DMS79 treated with DMSO at 0.1 percent for 48 hours (cell line): Measurements from ENCODE around the gene GABRR1.
"Not testable (repeated sequence)": the region's sequence is repeated elsewhere in the genome, so short reads cannot be mapped to it uniquely, and the experiment has no call there.

ENCODE experiments used
- DNase-seq: peaks from one replicate; lab custom pipeline; 2025; lab: John Stamatoyannopoulos, UW

Gene GABRR1

DNA sequence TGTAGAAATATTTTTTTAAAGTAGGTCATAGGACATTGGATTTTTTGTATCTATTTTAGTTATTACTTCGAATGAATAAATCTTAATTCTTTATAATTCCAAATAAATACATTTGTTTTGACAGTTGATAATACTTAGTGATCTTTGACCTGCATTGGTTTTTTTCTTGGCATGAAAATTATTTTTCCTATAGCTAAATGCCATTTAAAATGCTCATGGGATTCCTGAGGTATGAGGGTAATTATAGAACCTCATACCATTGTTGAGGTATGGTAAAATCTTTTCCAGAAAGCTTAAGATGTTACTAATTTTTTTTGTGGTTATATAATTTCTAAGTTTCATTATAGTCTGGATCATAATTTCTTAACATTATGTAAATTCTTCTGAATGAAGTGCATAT is 63.0 kb downstream of the GABRR1 start:
- no peak for DNase-seq

DNA sequence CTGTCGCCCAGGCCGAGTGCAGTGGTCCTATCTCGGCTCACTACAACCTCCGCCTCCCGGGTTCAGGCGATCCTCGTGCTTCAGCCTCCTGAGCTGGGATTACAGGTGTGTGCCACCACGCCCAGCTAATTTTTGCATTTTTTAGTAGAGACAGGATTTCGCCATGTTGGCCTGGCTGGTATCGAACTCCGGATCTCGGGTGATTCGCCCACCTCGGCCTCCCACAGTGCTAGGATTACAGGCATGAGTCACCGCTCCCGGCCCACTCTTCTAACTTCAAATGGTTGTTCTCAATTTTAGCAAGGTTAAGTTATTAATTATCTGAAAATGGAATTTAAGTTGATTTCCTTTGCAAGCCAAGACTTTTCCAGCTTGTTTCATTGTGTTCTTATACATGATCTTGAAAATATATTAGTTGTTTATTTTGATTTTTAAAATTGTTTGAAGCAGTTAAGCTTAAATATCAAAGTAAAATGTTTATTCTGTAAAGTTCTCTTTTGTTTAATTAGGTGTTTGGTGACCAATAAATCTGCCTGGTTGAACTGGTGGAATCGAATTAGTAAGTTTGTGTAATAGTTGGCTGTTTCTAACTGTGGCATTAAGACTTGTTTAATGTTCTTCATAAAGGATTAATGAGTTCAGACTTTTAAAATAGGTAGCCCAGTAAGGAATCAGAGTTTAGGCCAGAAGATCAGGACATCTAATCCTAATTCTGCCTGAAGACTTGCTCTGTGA is 69.0 kb downstream of the GABRR1 start:
- DNase-seq: no peak

DNA sequence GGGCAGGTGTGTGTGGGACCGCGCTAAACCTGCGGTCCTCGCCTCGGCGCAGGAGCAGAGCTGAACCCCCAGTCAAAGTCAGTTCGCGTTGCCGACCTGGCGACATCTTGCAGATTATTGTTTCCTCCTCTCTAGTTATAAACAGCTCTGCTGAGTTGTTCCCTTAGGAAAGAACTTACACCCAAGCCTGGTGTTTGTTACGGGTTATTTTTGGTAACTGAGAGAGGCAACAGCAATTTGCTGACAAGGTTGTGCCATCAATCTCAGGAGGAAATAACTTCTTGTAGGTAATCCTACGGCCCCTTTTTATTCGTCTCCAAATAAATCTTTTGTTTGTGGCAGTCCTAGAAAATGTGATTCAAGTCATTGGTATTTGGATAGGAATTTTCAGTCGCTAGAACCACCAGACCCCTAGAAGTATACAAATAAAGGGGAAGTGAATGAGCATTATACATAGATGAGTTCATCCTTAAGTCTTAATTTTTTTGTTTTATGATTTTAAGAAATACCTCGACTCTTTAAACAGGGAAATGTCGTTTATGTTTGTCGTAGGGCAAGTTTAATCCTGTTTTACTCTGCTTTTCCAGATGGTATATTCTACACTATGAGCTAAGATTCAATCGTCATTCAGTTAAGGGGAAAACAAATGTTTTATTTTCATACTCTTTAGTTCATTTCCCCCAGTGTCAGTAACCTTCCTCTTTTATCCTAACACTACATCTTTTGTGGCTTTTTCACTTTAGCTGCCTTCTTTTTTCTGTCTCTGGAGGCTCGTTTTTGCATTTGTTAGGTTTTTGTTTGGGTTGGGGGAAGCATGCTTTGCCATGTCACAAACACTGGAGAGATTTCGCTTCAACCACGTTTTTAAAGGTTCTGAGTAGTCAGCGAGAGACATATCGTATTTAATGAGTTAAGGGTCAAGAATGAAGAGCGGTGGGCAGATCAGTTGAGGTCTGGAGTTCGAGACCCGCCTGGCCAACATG is 70.1 kb downstream of the GABRR1 start:
- peak; percentile 61 for DNase-seq

DNA sequence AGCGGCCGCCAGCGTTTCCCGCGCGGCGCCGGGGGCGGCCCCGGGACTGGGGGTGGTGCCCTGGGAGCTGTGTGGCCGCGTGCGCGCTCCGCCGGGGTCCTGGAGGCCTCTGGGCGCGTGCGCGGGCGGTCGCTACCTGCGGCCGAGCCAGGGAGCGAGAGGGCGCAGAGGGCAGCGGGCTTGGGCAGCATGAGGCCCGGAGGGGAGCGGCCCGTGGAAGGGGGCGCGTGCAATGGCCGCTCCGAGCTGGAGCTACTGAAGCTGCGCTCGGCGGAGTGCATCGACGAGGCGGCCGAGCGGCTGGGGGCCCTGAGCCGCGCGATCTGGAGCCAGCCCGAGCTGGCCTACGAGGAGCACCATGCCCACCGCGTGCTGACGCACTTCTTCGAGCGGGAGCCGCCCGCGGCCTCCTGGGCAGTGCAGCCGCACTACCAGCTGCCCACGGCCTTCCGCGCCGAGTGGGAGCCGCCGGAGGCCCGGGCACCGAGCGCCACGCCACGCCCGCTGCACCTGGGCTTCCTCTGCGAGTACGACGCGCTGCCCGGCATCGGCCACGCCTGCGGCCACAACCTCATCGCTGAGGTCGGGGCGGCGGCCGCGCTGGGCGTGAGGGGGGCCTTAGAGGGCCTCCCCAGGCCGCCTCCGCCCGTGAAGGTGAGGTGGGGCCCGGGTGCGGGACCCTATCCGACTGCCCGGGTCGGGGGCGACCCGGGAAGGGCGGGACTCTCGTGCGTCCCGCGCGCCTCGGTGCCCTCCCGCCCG is 71.0 kb downstream of the GABRR1 start, which contains the start of gene PM20D2:
Gene PM20D2, plus strand, starts transcription at position 100 of the 762 bp plus-strand sequence. Its CDS starts 90 bp downstream, at position 190.
- DNase-seq: peak; percentile 83

DNA sequence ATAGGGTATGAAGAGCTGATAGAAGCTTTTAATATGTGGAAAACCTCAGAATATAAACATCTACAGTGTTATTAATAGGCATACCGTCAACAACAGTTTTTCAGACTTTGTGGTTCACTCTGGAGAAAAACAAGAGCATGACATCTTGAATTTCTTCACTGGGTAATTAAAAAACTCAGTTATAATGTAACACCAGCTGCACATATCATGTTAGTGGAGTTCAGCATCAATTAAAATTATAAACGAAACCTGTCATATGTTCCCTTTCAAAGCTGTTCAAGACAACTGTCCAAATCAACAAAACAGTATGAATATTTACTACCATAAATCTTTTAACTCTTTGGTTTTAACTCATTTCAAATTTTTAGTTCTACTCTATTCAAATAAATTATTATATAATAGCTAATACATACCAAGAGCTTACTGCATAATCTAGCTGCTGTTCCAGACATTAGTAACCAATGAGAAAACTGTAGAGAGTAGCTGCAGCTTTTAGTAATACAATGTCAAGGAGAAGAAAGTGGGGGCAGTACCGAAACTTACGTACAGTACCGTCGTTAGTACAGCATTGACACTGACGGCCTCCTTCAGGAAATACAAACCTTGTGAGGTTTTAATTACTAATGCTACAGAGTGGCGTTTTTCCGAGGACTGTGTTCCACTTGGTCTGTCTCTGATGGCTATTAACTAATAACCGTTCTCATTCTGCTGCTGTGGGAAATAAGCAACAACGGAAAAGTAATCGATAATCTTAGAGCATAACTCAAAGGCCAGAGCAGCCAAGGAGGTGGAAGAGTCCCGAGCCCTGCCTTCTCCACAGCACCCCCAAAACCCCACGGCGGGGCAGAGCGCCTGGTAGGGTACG is 71.8 kb downstream of the GABRR1 start:
- DNase-seq: peak; percentile 83

DNA sequence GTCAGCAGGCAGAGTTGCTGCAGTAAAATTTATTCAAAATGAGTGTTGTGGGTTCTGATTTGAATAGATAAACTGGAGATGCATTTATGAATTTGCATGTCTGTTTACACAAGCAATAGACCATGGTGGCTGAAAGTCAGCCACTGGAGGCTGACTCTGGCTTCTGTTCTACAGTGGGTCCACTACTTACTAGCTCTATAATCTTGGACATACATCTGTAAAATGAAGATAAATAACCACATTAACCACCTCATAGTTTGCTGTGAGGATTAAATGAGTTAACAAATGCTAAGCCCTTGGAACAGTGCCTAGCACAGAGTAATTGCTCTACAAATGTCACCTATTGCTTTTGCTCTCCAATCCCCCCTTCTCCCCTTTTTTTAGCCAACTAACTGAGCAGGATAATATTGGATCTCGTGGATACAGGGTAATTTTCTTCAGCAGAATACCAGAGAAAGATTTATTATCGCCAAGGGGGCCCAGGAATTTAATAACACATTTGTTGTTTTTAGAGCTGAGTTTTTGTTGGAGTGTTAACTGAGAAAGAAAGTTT is 72.7 kb downstream of the GABRR1 start:
- DNase-seq: no peak

DNA sequence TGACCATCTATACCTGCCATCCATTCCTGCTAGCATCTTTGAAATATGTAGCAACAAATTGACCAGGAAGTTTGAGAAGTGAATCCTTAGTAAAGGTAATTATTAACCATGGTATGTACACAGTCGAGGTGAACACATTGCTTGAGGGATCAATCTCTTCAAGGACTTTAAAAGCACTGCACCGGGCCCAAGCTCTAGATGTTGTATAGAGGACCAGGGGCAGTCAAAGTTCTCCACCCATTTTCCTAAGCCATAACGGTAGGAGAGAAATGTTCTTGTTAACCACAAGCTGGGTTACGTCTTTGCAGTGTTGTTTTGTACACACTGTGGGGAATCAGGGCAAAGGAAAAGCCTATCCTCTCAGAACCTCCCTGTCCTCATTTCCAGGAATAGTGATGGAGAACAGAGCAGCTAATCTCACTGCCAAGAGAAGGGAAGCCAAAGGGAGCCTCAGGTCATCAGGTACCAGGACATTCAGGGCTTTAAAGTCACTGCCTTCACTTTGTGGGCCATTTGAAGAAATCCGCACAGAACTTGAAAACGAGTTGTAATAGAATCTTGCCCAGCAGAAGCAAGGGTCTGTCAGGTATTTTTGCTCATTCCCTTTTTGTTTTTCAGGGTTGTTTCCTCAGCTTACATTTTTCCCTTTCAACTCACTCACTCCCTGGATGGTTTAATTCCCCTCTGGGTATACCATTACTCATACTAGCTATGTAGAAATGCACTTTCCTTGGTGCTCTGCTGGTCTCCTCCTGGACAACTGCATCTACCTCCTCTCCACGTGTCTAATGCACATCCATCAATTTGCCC is 76.6 kb downstream of the GABRR1 start:
- DNase-seq: no peak

DNA sequence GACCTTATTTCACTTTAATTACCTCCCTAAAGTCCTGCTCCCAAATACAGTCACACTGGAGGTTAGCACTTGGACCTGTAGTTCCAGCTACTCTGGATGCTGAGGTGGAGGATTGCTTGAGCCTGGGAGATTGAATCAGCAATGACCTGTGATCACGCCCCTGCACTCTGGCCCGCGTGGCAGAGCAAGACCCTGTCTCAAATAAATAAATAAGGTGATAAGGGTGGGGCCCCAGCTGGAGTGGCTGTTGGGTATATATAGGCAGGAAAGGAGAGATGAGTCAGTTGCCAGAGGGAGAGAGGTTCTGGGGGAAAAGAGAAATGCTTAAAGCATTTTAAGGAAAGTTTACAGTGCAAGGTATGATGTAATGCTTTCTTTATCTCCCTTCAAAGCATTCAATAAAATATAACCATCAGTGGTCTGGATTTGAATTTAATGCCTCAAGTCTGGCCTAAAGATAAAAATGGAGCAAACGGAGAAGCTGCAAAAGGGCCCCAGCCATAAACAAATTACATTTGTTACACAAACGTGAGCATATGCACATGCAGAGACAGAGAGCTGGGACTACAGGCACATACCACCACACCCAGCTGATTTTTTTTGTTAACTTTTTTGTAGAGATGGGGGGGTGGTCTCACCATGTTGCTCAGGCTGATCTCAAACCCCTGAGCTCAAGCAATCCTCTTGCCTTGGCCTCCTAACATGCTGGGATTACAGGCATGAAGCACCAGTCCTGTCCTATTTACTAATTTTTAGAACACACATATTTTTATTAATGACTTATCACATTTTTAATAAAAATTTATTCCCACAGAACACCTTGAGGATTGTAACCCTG is 77.4 kb downstream of the GABRR1 start:
- DNase-seq: no peak

DNA sequence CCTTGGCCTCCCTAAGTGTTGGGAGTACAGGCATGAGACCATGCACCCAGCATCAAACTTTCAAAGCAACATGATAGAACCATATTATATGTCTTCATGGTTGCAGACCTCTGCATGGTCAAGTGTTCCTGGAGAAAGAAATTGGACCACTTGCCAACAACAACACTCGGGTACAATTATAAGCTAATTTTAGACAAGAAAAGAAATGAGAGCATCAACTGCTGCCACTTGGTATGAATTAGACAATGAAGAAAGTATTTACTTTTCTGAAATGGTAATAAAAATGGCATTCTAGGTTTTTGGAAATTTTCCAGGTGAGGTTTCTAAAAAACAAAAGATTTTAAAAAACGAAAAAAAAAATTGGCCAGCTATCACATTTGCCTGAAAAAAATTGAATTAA is 79.0 kb downstream of the GABRR1 start:
- no peak for DNase-seq

DNA sequence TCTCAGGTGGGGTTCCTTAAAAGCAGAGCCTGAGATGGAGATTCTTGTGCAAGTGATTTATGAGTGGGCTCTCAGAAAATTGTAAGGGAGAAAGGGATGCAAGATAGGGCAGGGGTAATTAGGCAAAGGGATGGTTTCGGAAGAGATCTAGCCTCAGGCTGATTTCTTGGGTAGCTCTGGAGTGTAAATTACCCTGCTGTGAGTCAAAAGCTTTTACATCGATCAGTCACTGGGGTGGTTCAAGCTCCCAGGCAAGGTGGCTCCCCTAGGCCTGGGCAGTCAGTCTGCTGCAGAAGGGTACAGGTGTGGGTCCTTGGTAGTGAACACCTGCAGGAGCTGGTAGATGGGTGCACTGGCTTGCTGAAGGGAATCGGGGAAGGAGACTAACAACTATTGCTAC is 82.4 kb downstream of the GABRR1 start:
- DNase-seq: no peak

DNA sequence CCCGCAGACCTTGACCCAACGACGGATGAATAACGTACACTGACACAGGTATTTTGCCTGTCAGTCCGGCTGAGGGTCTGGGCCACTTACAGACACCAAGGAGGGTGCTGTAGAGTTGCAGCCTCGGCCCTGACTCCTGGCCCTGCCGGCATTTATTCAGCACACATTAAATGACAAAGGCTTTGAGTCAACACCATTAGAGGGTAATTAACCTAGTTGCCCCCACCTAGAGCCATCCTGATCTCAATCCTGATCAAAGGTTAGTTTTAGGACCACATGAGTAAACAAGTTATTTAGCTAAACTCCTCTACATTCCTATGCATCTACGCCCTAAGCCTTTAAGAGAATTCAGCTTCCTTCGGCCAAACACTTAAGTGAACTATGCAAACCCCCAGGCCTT is 83.2 kb downstream of the GABRR1 start:
- no peak for DNase-seq

DNA sequence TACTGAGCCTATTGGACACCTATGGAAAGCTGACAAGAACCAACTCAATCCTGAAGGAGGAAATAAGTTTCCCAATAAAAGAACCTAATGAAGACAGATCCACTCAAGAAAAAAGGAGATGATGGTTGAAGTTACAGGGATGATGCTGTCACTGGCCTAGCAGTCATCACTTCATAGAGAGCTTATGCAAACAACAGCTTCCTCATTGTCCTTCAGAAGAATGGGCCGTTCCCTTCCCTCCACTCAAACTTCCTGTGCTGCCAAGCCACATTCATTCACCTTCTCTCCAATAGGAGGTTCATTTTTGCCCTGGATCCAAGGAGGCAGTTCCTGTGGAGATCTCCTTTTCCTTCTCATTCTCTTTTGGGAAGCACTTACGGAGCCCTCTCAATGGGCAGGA is 85.1 kb downstream of the GABRR1 start:
- no peak for DNase-seq

DNA sequence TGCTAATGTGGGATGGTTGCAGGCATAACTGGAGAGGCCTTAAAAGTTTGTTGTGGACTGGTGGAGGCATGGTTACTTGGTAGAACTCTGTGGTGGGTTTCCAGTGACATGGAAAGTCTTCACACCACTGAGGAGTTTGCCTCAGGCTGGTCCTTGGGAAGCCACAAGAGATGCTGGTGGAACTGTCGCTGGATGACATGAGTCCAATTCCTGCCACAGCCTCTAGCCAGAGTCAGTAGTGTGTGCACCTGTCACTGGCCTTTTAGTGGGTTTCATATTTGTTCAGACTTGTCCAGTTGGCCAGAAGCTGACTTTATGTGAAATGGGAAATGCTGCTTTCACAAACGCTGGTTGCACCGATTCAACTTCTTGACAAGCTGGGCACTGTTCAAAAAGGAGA is 85.6 kb downstream of the GABRR1 start:
- no peak for DNase-seq

DNA sequence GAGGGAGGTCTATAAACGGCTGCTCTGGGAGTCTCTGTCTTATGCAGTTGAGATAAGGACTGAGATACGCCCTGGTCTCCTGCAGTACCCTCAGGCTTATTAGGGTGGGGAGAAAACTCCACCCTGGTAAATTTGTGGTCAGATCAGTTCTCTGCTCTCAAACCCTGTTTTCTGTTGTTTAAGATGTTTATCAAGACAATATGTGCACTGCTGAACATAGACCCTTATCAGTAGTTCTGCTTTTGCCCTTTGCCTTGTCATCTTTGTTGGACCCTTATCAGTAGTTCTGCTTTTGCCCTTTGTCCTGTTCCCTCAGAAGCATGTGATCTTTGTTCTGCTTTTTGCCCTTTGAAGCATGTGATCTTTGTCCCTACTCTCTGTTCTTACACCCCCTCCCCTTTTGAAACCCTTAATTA is 88.9 kb downstream of the GABRR1 start:
- not testable (repeated sequence) for DNase-seq
